ENCODE results near the gene KRT13. TPM values are rescaled to one million over a fixed set of nuclear protein-coding genes. Genes with fewer than 3 reads are reported as not detected.

The KRT13 gene
- total RNA-seq, 2 donors from 2014 or later = not detected

GRCh38 chr17:41464173-41464572 lies 41.2 kb downstream of the KRT13 start:
- no peaks in the 10 kb centered on the region for H3K9me3 ChIP-seq
- no peaks in the 10 kb centered on the region for H3K27me3 ChIP-seq
- 77 to 87% methylated on average over 4 to 11 of the region's 11 CpGs for WGBS, 2 donors
- no peaks in the 10 kb centered on the region for H3K36me3 ChIP-seq (replicated peaks in 1 of 2; ENCODE audit: insufficient read depth in 1 of 2, low read depth in 2 of 2)
- intact Hi-C loops (cut with DNase I) = no loop called here
- no peak for TF ChIP-seq POLR2A (IDR thresholded peaks at IDR 0.05)
- TF ChIP-seq, protein P1, sequence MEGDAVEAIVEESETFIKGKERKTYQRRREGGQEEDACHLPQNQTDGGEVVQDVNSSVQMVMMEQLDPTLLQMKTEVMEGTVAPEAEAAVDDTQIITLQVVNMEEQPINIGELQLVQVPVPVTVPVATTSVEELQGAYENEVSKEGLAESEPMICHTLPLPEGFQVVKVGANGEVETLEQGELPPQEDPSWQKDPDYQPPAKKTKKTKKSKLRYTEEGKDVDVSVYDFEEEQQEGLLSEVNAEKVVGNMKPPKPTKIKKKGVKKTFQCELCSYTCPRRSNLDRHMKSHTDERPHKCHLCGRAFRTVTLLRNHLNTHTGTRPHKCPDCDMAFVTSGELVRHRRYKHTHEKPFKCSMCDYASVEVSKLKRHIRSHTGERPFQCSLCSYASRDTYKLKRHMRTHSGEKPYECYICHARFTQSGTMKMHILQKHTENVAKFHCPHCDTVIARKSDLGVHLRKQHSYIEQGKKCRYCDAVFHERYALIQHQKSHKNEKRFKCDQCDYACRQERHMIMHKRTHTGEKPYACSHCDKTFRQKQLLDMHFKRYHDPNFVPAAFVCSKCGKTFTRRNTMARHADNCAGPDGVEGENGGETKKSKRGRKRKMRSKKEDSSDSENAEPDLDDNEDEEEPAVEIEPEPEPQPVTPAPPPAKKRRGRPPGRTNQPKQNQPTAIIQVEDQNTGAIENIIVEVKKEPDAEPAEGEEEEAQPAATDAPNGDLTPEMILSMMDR (IDR thresholded peaks at IDR 0.05) = no peak
- no peak overlapping the region for H3K27ac ChIP-seq
- ATAC-seq (no peak), DNase-seq (no peak)
- no peaks in the 10 kb centered on the region for H3K4me1 ChIP-seq
- no peak overlapping the region for H3K4me3 ChIP-seq

- no peak overlapping the region for H3K27ac ChIP-seq
- no peak for DNase-seq
- ATAC-seq = no peak
- no peaks in the 10 kb centered on the region for H3K4me1 ChIP-seq
- H3K36me3 ChIP-seq (replicated peaks in 1 of 2; ENCODE audit: insufficient read depth in 1 of 2, low read depth in 2 of 2) = no peaks in the 10 kb centered on the region
- whole genome bisulfite sequencing, 2 donors = 82 to 86% methylated on average over 7 to 8 of the region's 8 CpGs
- intact Hi-C loops (cut with DNase I) = no loop called here
- no peaks in the 10 kb centered on the region for H3K9me3 ChIP-seq
- no peaks in the 10 kb centered on the region for H3K27me3 ChIP-seq
- TF ChIP-seq, protein P1 (IDR thresholded peaks at IDR 0.05) = no peak
- TF ChIP-seq POLR2A (IDR thresholded peaks at IDR 0.05) = no peak
- no peak overlapping the region for H3K4me3 ChIP-seq
Observed at GRCh38 chr17:41463746-41464145, 41.7 kb downstream of the KRT13 start.

GRCh38 chr17:41462705-41463104 lies 42.7 kb downstream of the KRT13 start:
- no peak overlapping the region for H3K4me3 ChIP-seq
- intact Hi-C loops (cut with DNase I) = no loop called here
- WGBS, 2 donors = 69 to 74% methylated on average over 6 to 15 of the region's 15 CpGs
- H3K9me3 ChIP-seq = no peaks in the 10 kb centered on the region
- H3K27me3 ChIP-seq = no peaks in the 10 kb centered on the region
- DNase-seq (no peak), ATAC-seq (no peak)
- no peak for TF ChIP-seq POLR2A (IDR thresholded peaks at IDR 0.05)
- TF ChIP-seq, protein P1 (IDR thresholded peaks at IDR 0.05) = no peak
- no peak overlapping the region for H3K27ac ChIP-seq
- no peaks in the 10 kb centered on the region for H3K36me3 ChIP-seq (replicated peaks in 1 of 2; ENCODE audit: insufficient read depth in 1 of 2, low read depth in 2 of 2)
- no peaks in the 10 kb centered on the region for H3K4me1 ChIP-seq

GRCh38 chr17:41457676-41458075 lies 47.7 kb downstream of the KRT13 start:
- WGBS, 2 donors = 63 to 74% methylated on average over 4 of the region's 4 CpGs
- H3K9me3 ChIP-seq = no peaks in the 10 kb centered on the region
- TF ChIP-seq, protein P1 (IDR thresholded peaks at IDR 0.05) = no peak
- no peak for TF ChIP-seq POLR2A (IDR thresholded peaks at IDR 0.05)
- no peaks in the 10 kb centered on the region for H3K4me1 ChIP-seq
- no peak for ATAC-seq
- no peak overlapping the region for H3K27ac ChIP-seq
- no peak overlapping the region for H3K4me3 ChIP-seq
- H3K36me3 ChIP-seq (replicated peaks in 1 of 2; ENCODE audit: insufficient read depth in 1 of 2, low read depth in 2 of 2) = no peaks in the 10 kb centered on the region
- no peaks in the 10 kb centered on the region for H3K27me3 ChIP-seq
- intact Hi-C loops (cut with DNase I) = no loop called here
- no peak for DNase-seq

DNA sequence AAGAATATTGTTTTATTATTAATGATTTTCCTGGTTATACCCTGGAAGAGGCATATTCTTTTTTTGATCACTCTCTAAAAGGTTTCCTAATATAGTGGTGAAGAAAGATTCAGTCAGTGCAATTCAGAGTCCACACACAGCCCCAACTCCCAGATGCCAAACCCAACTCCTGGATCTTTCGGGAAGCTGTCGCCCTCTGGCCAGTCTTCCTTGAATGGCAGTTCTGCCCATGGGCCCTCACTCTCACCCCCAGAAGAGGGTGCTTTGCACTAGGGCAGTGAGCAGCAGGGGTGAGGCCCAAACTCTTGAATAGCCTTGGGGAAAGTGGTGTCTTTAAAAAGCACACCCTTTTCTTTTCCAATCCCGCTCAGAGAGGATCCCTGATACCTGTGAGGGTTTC lies 49.2 kb downstream of the KRT13 start:
- no peaks in the 10 kb centered on the region for H3K27me3 ChIP-seq
- intact Hi-C loops (cut with DNase I) = no loop called here
- H3K4me3 ChIP-seq = no peak overlapping the region
- no peak overlapping the region for H3K27ac ChIP-seq
- no peaks in the 10 kb centered on the region for H3K4me1 ChIP-seq
- no peak for ATAC-seq
- H3K9me3 ChIP-seq = no peaks in the 10 kb centered on the region
- no peak for TF ChIP-seq POLR2A (IDR thresholded peaks at IDR 0.05)
- TF ChIP-seq, protein P1 (IDR thresholded peaks at IDR 0.05) = no peak
- no peaks in the 10 kb centered on the region for H3K36me3 ChIP-seq (replicated peaks in 1 of 2; ENCODE audit: insufficient read depth in 1 of 2, low read depth in 2 of 2)
- 75 to 79% methylated on average over 3 of the region's 3 CpGs for WGBS, 2 donors
- no peak for DNase-seq

All from body of pancreas (tissue), 4 donors.